NCI-H748 (cell line): ENCODE measurements around the gene FIP1L1.
"Not testable (repeated sequence)": the region's sequence is repeated elsewhere in the genome, so short reads cannot be mapped to it uniquely, and the experiment has no call there.

Source experiments
- DNase-seq: peaks from one replicate; lab custom pipeline; 2025; ENCODE audit not compliant: unreplicated experiment; lab: John Stamatoyannopoulos, UW

FIP1L1 gene

GRCh38 chr4:53377319-53378170, at the start of gene FIP1L1:
FIP1L1 (plus strand) TSS chr4:53377641; CDS start chr4:53377839, 198 bp downstream.
- peak; percentile 92 for DNase-seq

GRCh38 chr4:53334916-53335315, 42.5 kb upstream of the FIP1L1 start:
- not testable (repeated sequence) for DNase-seq

GRCh38 chr4:53340145-53340544, 37.3 kb upstream of the FIP1L1 start:
- DNase-seq, result not testable (repeated sequence)

DNA sequence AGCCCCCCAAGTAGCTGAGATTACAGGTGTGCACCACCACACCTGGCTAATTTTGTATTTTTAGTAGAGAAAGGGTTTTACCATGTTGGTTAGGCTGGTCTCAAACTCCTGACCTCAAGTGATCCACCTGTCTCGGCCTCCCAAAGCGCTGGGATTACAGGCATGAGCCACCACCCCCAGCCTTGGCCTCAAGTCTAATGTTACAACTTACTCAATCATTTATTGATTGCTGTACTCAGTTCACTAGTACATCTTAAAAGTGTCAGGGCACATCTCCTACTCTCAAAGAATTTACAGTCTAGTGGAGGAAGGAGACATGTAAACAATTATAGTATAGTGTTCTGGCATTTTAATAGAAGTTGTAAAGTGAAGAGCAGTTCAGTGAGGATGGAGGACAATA, 31.0 kb upstream of the FIP1L1 start:
- not testable (repeated sequence) for DNase-seq

GRCh38 chr4:53346920-53347852, 30.3 kb upstream of the FIP1L1 start:
- no peak for DNase-seq

DNA sequence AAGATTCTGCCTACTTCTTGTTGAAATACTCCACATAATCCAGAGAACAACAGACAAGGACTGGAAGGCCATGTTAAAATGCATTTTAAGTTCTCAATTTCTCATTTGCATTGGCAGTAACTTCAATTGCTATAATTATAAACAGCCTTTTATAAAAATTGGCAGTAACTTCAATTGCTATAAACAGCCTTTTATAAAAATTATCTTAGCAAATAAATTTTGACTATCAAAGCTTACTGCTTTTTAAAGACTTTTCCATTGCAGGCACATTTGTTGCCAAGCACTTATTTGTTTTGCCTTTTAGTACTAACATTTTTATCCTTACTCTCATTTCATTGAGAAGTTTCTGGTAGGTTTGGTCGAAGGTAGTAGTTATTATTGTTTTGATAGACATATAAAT, 29.4 kb upstream of the FIP1L1 start:
- no peak for DNase-seq

DNA sequence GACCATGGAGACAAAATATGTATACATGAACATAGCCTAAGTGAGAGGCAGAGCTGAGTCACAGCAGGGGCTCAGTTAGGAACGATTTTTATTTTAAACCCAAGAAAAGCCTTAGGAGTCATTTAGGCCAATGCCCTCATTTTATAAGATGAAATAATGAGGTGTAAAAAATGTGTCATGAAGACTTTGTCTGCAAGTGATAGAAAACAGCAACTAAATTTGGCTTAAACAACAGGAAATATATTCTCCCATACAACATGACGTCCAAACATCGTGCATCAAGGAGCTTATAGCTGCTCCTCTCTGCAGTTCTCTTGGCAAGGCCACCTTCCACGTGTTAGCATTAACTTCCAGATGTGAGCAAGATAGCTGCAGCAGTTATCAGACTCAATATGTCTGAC, 28.4 kb upstream of the FIP1L1 start:
- DNase-seq, result no peak

DNA sequence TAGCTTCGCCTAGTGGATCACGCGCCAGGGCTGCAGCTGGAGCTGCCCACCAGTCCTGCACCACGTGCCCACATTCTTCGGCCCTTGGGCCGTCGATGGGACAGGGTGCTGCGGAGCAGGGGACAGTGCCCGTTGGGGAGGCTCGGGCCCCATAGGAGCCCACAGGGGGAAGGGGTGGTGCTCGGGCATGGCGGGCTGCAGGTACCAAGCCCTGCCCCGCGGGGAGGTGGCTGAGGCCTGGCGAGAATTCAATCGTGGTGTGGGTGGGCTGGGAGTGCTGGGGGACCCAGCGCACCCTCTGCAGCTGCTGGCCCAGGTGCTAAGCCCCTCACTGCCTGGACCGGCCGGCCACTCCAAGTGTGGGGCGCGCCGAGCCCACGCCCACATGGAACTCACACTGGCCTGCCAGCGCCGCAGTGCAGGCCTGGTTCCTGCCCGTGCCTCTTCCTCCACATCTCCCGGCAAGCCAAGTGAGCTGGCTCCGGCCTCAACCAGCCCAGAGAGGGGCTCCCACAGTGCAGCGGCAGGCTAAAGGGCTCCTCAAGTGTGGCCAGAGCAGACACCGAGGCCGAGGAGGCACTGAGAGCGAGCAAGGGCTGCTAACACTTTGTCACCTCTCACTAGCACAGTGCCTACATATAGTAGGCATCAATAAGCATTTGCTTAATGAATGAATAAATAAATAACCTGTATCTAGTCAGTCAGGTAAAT, 23.3 kb upstream of the FIP1L1 start:
- no peak for DNase-seq

DNA sequence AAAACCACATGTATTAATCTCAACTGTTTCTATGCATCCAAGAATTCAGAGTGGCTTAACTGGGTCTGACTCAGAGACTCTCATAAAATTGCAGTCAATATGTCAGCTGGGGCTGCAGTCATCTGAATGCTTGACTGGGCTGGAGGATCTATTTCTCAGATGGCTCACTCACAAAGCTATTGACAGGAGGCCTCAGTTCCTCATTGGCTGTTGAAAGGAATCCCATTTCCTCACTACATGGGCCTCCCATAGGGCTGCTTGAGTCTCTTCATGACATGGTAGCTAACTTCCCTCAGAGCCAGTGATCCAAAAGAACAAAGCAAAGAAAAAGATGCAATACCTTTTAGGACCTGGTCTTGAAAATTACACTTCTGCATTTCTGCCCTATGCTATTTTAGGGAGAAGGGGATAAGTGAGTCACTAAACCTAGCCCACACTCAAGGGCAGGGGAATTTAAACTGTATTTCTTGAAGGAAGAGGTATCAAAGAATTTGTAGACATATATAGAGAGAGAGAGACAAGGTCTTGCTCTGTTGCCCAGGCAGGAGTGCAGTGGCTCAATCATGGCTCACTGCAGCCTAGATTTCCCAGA, 21.4 kb upstream of the FIP1L1 start:
- DNase-seq, result no peak

DNA sequence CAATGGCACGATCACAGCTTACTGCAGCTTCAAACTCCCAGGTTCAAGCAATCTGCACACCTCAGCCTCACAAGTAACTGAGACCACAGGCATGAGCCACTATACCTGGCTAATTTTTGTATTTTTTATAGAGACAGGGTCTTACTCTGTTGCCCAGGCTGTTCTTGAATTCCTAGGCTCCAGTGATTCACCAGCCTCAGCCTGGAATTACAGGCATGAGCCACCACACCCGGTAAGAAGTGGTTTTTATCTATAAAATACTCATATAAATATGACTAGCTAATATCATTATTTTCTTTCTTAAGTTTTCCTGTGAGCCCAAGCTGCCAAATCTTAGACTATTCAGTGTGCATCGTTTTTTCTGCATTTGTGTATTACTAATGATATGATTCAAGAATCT, 16.0 kb upstream of the FIP1L1 start:
- no peak for DNase-seq

DNA sequence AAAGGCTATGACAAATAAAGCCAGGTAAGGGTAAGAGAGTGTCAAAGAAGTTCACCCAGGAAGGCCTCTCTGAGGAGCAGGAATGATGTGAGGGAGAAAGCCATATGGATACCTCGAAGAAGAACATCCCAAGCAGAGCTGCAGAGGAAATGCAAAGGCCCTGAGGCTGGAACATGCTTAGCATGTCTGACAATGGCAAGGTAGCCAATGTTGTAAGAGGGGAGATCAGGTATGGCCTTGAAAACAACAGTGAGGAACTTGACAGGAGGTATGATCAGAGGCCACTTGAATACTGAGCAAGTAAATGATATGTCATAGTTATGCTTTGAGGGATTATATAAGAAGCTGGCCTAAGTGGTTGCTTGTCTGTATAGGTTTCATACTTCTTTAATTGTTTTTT, 15.3 kb upstream of the FIP1L1 start:
- no peak for DNase-seq

DNA sequence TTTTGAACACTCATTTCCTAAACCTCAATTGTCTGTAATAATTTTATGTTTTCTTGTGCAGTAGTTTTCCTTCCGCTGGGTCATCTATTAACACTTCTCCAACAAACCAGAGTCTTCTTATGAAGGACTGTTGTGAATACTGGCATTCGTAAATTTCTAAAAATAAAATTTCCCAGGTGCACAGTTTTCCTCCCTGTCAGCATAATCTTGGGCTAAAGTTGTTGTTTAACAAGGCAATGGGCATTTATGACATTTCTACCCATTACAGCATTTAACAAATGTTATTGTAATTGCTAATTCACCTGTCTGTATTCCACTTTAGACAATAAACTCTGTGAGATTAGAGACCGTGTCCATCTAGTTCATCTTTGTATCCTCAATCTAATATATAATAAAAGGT, 12.8 kb upstream of the FIP1L1 start:
- DNase-seq, result no peak

- peak; percentile 49 for DNase-seq
Measured at GRCh38 chr4:53365121-53365485, 12.3 kb upstream of the FIP1L1 start.

DNA sequence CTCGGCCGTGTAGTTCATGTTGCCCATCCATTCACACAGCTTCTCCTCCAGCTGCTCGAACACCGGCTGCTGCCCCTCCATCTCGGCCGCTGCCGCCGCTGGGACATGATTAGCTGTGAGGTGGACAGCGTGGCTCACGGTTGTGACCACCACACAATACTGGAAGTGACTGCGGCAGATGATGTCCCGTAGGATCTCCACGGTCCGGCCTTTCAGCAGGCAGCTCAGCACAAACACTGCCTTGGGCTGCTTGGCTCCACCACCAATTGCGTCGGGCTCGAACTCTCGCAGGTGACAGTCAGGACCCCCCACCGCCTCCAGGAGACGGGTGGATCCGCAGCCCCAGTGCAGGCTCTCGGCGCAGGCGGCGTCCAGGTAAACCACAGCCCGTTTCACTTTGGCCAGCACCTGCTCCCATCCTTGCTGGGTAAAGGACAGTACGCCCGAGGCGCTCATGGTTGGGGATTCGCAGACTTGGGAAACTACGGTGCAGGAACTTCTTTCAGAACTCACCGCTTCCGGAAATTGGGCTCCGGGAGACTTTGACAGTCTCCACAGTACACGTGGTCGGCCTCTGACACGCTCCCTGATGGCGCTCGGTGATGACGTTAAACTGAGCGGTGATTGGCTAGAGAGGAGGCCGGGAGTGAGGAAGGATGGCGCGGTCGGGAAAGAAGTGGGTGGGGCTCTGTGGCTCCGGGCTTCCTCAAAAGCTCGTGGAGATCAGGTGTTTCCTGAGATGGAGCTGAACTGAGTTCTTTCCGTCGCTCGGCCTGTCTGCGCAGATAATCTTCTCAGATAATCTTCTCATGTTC, 11.7 kb upstream of the FIP1L1 start, which contains the start of gene SCFD2:
Gene SCFD2 (minus strand): TSS at position 576 of the 815 bp plus-strand sequence.
- peak; percentile 95 for DNase-seq

DNA sequence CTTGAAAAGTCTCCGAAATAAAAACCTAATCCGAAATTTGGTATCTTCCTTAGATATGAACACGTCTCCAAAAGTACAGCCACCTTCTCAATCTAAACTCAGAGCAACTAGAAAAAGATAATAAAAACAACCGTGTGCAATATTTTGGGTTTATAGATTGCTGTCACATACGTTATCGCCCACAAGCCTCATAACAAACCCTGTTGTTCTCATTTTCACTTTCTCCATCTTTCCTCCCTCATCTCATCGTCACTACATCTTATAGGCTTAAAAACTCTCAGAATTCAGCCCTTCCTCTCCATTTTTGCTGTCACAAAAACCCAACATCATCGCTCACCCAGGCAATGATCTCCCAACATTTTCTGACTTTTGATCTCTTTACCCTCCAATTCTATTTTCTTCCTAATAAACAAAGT, 11.1 kb upstream of the FIP1L1 start:
- DNase-seq, result no peak

- DNase-seq, result no peak
Measured at GRCh38 chr4:53367721-53368120, 9.7 kb upstream of the FIP1L1 start.

- DNase-seq, result no peak
Measured at GRCh38 chr4:53371049-53371448, 6.4 kb upstream of the FIP1L1 start.

- DNase-seq, result no peak
Measured at GRCh38 chr4:53371843-53372521, 5.5 kb upstream of the FIP1L1 start.

DNA sequence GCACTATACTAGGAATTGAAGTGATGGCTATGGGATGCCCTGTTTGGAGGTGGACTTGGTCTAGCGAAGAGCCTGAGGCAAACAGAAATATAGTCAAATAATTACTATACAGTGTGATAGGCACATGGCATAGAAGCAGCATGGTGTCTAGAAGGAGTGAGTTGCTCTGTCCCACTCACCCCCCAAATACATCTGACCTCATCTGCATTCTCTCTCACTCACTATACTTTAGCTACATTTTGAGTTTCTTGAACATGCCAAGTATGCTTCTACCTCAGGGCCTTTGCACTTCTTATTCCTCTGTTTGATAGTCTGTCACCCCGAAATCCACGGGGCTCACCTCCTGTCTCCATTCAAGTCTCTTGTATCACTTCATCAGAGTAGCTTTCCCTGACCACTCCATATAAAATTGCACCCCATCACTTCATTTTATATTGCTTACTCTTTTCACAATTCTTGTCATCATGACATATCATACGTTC, 2.6 kb upstream of the FIP1L1 start:
- no peak for DNase-seq
